Esophagus muscularis mucosa (tissue), 4 donors: ENCODE data around the gene SURF4. TPM values are rescaled to one million over a fixed set of nuclear protein-coding genes. Genes with fewer than 3 reads are reported as not detected.

Experiments
- DNase-seq: peaks from one replicate; pipeline ENCODE4 v3.0.0-alpha.2; 2017; ENCODE audit errors: extremely low spot score
- H3K27ac ChIP-seq, 4 donors: fragments of 200-600 bp; sonication (generic); replicated peaks in 1 of 4; 1 replicate in 3 of 4; 2 replicates in 1 of 4; pipeline ENCODE4 v1.5.1; 2016 to 2019; ENCODE audit warnings: mild to moderate bottlenecking in 1 of 4
- H3K27me3 ChIP-seq, 4 donors: fragments of 200-600 bp; sonication (generic); one replicate each; pipeline versions ENCODE4 v1.5.1 to v1.6.0; 2016 to 2019
- H3K36me3 ChIP-seq, 4 donors: fragments of 200-600 bp; sonication (generic); one replicate each; pipeline ENCODE4 v1.5.1; 2016 to 2019
- H3K4me1 ChIP-seq, 4 donors: fragments of 200-600 bp; sonication (generic); one replicate each; pipeline ENCODE4 v1.5.1; 2016 to 2019
- H3K4me3 ChIP-seq, 4 donors: fragments of 200-600 bp; sonication (generic); 1 replicate in 2 of 4; 2 replicates in 2 of 4; pipeline ENCODE4 v1.5.1; 2016 to 2019; ENCODE audit warnings: mild to moderate bottlenecking in 4 of 4, moderate library complexity in 1 of 4
- H3K9me3 ChIP-seq, 4 donors: fragments of 200-600 bp; sonication (generic); 1 replicate in 3 of 4; 2 replicates in 1 of 4; pipeline ENCODE4 v1.5.1; 2016 to 2019
- EP300 ChIP-seq: sonication (generic); formaldehyde crosslinking; IDR thresholded peaks from one replicate; pipeline ENCODE4 v1.6.1; 2017; ENCODE audit warnings: antibody characterized with exemption
- POLR2A ChIP-seq: fragments of 450-650 bp; IDR thresholded peaks from one replicate; pipeline ENCODE4 v1.6.1; 2017; ENCODE audit warnings: antibody characterized with exemption, moderate library complexity, mild to moderate bottlenecking, low read depth
- POLR2AphosphoS5 ChIP-seq, 2 donors: sonication (generic); formaldehyde crosslinking; IDR thresholded peaks; one replicate each; pipeline ENCODE4 v1.6.1; 2017; ENCODE audit warnings: antibody characterized with exemption in 2 of 2
- WGBS: methylation state at CpG from one replicate; pipeline ENCODE4 v1.1.5; 2018; 5-methylcytosine and 5-hydroxymethylcytosine counted together
- intact Hi-C: fragments of 100-400 bp; cut with DNase I; formaldehyde crosslinking; loops from one replicate; pipeline ENCODE4 v1.15.1; 2023
- small RNA-seq, 3 donors: library from RNA; depleted of rRNA; stranded (forward); fragments of <200 nt; gene quantifications; one replicate each; pipeline ENCODE3, GENCODE V24; 2016
- total RNA-seq, 4 donors: library from RNA; depleted of rRNA; stranded (reverse); fragments of >200 nt; gene quantifications; one replicate each; pipeline versions ENCODE4 v1.1.0 to v1.2.1, GENCODE V29; 2016
- TF ChIP-seq, protein P1 (sequence below), 3 experiments: fragments of 200-600 bp in 2 of 3; fragments of 450-650 bp in 1 of 3; sonication (generic) in 2 of 3; IDR thresholded peaks; one replicate each; pipeline ENCODE4 v1.5.1; 2017 to 2019; ENCODE audit warnings: antibody characterized with exemption in 3 of 3, mild to moderate bottlenecking in 2 of 3, moderate library complexity in 1 of 3

SURF4 gene
- total RNA-seq, 4 donors from 2014 or later: 83.9 to 139 (median 127) TPM

DNA sequence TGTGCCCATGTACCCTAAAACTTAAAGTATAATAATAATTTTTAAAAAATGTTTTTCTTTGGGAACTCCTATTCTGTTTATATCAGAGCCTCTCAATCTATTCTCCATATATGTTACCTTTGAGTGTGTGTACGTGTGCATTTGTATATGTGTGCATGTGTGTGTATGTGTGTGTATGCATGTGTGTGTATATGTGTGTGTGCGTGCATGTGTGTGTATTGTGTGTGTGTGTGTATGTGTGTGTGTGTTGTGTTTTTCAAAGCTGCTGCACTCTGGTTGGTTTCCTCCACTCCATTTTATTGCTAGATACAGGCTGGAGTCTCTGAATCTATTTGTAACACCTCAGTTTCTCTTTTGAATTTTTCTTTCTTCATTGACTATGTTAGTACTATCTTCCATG, 59.9 kb downstream of the SURF4 start:
- Histone ChIP-seq H3K27ac (no peak overlapping the region), H3K9me3 (no peaks in the 10 kb centered on the region), H3K36me3 (no peaks in the 10 kb centered on the region), H3K4me1 (no peaks in the 10 kb centered on the region), H3K4me3 (no peak overlapping the region), H3K27me3 (peaks cover 0 to 9% (median 0%) of the 10 kb centered on the region in 4 donors)
- WGBS: 46% methylated on average over 2 of the region's 2 CpGs
- DNase-seq: no peak
- TF ChIP-seq, protein P1, sequence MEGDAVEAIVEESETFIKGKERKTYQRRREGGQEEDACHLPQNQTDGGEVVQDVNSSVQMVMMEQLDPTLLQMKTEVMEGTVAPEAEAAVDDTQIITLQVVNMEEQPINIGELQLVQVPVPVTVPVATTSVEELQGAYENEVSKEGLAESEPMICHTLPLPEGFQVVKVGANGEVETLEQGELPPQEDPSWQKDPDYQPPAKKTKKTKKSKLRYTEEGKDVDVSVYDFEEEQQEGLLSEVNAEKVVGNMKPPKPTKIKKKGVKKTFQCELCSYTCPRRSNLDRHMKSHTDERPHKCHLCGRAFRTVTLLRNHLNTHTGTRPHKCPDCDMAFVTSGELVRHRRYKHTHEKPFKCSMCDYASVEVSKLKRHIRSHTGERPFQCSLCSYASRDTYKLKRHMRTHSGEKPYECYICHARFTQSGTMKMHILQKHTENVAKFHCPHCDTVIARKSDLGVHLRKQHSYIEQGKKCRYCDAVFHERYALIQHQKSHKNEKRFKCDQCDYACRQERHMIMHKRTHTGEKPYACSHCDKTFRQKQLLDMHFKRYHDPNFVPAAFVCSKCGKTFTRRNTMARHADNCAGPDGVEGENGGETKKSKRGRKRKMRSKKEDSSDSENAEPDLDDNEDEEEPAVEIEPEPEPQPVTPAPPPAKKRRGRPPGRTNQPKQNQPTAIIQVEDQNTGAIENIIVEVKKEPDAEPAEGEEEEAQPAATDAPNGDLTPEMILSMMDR (IDR thresholded peaks at IDR 0.05): no peak
- TF ChIP-seq POLR2AphosphoS5 (IDR thresholded peaks at IDR 0.05): no peak
- TF ChIP-seq EP300: no peak
- no peak for TF ChIP-seq POLR2A
- intact Hi-C loops: no loop called here

Small RNA genes lying within 50 kb of the gene (small RNA-seq; reads per million reads assigned to genes)
- gene RF00019 (0 reads per million in 3 donors), gene SNORD24 (0 reads per million in 3 donors), gene SNORD36A (0 reads per million in 3 donors), gene SNORD36B (0 reads per million in 3 donors), gene SNORD36C (0 reads per million in 3 donors)

Other genes starting within 250 kb of the SURF4 start
- gene GBGT1, start 212.1 kb downstream of the SURF4 start, total RNA-seq: 10 to 100 TPM; 15.9 to 19.1 (median 17.5) TPM
- not detected for gene OBP2B, start 166.8 kb downstream of the SURF4 start, total RNA-seq
- 1 to 10 TPM in 2 of 4 donors, under 1 TPM in 2; 0.33 to 3.8 (median 1.2) TPM for gene ABO, start 100.9 kb downstream of the SURF4 start, total RNA-seq
- 10 to 100 TPM; 15.0 to 36.2 (median 27.5) TPM for gene SURF6, start 39.9 kb downstream of the SURF4 start, total RNA-seq
- 10 to 100 TPM; 20.0 to 44.6 (median 35.5) TPM for gene MED22, start 27.9 kb downstream of the SURF4 start, total RNA-seq
- 1,000 to 10,000 TPM; 1,466 to 2,142 (median 1,771) TPM for gene RPL7A, start 27.8 kb downstream of the SURF4 start, total RNA-seq
- gene SURF1, start 19.6 kb downstream of the SURF4 start, total RNA-seq: 10 to 100 TPM; 50.4 to 86.4 (median 69.2) TPM
- 10 to 100 TPM; 16.1 to 36.4 (median 28.7) TPM for gene SURF2, start 19.5 kb downstream of the SURF4 start, total RNA-seq
- 1 to 10 TPM in 2 of 4 donors, under 1 TPM in 1, not detected in 1; 0.26 to 2.1 (median 1.0) TPM for gene STKLD1, start 306 bp upstream of the SURF4 start, total RNA-seq
- gene REXO4, start 42.0 kb upstream of the SURF4 start, total RNA-seq: 10 to 100 TPM; 15.0 to 28.9 (median 22.4) TPM
- 1 to 10 TPM; 1.3 to 1.7 (median 1.4) TPM for gene ADAMTS13, start 46.3 kb upstream of the SURF4 start, total RNA-seq
- gene CACFD1, start 83.9 kb upstream of the SURF4 start, total RNA-seq: 10 to 100 TPM; 12.5 to 27.8 (median 19.6) TPM
- 1 to 10 TPM; 2.9 to 8.6 (median 5.9) TPM for gene SLC2A6, start 103.0 kb upstream of the SURF4 start, total RNA-seq
- gene MYMK, start 148.9 kb upstream of the SURF4 start, total RNA-seq: not detected
- 1 to 10 TPM; 2.8 to 6.6 (median 3.2) TPM for gene ADAMTSL2, start 158.6 kb upstream of the SURF4 start, total RNA-seq
- not detected for gene FAM163B, start 233.3 kb upstream of the SURF4 start, total RNA-seq